Suppressor macrophage treated with lipopolysaccharide for 1 hour (primary cell): ENCODE results near the gene SMARCAL1.

Experiments
- DNase-seq, 3 donors: peaks; one replicate each; pipeline ENCODE4 v3.0.0-alpha.2; 2020 to 2022

The SMARCAL1 gene

DNA sequence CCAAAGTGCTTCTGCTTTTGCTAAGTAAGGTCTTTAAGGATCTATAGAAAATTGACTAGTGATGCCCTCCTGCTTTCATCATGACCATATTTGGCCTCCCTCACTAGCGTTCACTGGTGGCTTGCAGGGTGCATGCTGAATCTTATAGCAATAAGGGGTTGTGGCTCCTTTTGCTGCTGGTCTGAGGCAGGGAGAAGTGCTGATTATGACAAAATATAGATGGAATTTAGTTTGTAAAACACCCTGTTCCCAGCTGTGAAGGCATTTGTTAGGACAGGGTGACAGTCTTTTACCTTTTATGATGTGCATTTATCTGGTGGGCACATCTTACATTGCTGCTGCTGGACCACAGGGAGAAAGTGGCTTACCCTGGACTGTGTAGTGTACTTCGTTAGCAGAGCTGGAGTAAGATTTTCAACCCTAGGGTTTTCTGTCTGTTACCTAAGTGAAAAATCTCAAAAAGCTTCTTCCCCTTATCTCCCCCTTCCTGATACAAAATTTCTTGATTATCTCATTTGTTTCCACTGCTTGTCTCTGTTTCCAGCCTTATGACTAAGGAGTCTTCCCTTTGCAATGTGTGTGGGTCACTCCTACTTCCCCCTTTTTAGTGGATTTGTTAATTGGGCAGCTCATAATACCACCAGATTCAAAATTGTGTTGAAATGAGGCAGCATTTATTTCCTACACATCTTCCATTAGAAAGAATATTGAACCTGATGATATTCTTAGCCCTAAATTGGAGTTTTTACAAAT, 65.2 kb downstream of the SMARCAL1 start:
- DNase-seq, result peak; percentile 76 to 92 (median 88)

DNA sequence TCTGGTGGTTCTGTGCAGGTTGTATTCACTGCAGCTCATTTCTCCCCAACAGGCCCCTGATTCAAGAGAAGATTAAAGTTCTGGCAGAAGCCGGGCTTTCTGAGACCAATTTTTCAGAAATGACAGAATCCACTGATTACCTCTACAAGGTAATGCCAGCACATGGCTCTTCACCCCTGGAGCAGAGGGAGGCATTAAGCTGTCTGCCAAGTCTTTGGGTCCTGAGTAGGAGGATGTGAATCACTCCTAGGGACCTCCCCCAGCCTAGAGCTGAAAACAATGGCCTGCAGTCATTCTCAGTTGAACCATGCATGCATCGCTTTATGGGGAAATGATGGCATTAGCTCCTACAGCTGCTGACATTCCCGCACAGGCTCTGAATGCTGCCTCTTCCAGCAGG, 65.9 kb downstream of the SMARCAL1 start:
- DNase-seq, result peak; percentile 83 to 92 (median 84)

DNA sequence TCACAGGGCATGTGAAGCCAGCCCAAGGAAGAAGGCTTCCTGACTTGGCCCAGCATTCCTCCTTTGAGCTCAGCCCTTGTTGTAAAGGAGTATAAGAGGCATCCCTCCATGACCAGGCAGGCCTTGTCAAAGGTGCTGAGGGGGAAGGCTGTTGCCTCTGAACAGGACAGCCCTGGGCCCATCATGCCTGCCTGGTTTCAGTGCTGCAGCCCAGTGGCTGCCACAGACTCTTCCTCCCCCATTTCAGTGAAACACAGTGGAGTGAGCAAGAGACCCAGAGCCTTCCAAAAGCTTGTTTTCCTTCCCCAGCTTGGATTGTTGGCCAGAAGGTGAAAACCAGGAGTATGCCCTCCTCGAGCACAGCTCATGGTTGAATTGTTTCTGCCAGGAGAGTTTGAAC, 66.5 kb downstream of the SMARCAL1 start:
- DNase-seq, result no peak

DNA sequence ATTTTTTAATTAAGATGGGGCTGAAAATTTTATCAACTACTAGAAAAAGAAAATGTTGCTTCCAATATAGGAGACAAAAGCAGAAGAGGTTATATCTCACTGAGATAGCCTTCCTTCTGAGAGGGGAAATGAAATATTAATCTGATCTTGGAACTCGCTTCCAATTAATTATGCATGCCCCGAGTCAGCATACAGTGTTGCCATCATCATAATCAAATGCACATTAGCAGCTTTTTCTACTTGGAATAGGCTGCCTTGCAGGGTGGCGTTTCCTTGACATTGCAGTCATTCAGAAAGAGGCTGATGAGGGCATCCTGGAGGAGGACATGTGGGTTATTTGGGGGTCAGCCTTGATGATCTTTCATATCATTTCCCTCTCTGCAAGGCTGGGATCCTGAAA, 67.9 kb downstream of the SMARCAL1 start:
- no peak for DNase-seq

DNA sequence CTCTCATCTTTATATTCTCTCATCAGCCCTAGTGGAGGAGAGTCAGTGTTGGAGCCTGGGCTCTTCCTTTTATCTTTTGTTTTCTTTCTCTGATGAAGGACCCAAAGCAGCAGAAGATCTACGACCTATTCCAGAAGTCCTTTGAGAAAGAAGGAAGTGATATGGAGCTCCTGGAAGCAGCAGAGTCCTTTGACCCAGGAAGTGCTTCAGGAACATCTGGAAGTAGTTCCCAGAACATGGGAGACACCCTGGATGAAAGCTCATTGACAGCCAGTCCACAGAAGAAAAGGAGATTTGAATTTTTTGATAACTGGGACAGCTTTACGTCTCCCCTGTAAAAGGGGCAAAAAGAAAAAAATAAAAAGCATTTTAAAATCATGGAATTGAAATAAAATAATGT, 70.4 kb downstream of the SMARCAL1 start:
- DNase-seq, result no peak

DNA sequence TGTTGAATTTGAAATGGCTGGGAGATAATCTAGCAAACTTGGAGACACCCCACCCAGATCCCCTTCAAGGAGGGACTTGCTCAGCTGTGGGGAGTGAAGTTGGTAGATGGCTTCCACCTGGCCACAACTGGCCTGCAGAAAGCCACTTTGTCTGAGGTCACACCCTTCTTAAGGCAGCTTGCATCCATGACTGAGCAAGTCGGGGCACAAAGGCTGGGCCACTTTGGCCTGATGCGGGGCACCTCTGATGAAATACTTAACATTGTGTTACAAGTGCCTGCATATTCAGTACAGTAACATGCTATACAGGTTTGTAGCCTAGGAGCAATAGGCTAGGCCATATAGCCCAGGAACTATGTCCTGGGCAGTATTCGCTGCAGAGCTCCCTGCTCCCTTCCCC, 73.0 kb downstream of the SMARCAL1 start:
- DNase-seq, result no peak

DNA sequence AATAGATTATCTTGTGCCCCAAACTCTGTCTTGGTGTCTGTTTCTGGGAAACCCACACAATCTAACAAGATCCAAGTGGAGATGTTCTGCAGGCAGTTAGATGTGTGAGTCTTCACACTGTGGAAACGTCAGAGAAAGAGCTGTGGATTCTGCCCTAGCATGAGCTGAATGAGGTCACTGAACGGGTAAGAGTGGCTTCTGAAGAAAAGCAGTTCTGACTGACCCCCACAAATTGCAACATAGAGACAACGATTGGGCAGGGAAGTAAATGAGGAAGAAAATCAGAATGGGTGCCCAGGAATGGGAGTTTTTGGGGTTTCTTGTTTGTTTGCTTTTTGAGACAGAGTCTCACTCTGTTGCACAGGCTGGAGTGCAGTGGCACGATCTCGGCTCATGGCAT, 73.5 kb downstream of the SMARCAL1 start:
- DNase-seq, result peak; percentile 89 to 95 (median 94)

DNA sequence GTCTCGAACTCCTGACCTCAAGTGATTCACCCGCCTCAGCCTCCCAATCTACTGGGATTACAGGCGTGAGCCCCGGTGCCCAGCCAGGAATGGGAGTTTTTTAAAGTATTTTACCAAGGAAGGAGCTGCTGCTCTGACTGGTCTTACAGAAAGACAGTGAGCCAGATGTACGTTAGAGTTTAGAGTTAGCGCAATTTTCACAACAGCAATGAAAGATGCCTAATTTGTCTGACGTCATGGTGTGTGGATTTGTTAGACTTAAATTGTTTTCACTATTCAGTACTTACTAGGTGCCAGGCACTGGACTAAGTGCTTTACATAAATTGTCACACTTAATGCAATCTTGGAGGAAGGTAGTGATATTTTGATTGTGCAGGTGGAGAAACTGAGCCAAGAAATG, 74.0 kb downstream of the SMARCAL1 start:
- peak; percentile 4 to 42 (median 42) for DNase-seq

DNA sequence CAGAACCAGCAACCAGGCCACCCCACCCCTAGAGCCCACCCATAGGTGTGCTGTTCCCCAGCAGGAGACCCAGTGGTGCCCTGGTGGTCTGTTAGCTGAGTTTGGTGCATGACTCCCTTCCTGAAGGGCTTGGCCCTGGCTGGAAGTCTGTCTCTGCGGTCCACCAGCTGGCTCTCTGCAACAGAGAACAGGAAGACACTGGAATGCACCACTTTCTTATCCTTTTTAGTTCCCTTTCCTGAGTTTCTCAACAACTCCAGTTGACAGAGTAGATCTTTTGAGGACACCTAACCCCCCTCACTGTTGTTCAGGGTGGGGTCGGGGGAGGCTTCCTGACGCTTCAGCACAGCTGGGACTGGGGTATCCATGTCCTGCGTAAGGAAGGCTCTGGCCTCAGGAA, 74.4 kb downstream of the SMARCAL1 start:
- peak; percentile 69 to 77 (median 77) for DNase-seq

DNA sequence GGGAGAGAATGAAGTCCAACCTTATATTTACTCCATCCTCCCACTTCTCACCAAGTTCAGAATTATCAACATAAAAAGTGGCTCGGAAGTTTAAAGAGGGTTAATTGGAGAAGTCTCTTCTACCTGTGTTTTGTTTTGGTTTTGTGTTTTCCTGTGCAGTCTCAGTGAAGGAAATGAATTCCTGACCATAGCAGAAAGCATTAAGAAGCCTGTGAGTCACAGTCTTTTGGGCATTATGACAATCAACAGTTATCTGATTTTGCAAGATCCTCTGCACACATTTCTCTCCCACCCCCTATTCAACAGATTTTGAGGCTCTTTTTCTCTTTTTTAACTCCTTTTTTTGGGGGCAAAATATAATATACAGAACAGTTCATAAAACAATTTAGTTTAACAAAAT, 77.8 kb downstream of the SMARCAL1 start:
- DNase-seq, result peak; percentile 43 to 68 (median 66)

DNA sequence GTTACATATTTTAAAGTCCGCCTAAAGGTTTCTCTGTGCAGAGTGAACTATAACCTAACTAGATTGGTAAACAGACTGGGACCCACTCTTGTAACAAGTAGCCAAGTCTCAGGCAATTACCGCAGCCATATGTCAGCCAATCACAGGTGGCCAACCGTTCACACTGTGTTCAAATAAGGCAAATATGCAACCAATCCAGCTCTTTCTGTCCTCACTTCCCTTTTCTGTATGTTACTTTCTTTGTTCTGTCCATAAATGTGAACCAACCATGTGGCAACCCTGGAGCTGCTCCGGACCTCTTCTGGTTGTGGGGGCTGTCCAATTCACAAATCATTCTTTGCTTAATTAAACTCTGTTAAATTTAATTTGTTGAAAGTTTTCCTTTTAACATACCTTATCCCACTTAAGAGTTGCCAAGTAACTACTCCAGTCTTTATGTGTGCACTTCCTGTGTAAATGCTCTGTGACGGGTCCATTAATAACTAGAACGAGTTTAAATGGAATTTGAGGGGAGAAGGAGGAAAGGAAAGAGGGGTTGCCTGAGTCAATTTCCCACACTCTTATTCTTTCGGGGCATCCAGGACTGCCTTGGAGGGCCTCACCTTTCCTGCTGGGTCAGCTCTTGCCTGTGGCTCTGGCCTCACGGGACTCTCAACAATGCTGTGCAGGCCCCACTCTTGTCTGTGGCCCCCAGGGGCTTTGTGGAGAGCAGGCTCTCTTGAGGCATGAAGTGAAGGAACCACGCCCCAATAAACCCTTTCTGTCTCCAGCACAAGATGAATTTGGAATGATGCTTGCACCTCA, 79.7 kb downstream of the SMARCAL1 start:
- peak; percentile 21 to 38 (median 30) for DNase-seq

DNA sequence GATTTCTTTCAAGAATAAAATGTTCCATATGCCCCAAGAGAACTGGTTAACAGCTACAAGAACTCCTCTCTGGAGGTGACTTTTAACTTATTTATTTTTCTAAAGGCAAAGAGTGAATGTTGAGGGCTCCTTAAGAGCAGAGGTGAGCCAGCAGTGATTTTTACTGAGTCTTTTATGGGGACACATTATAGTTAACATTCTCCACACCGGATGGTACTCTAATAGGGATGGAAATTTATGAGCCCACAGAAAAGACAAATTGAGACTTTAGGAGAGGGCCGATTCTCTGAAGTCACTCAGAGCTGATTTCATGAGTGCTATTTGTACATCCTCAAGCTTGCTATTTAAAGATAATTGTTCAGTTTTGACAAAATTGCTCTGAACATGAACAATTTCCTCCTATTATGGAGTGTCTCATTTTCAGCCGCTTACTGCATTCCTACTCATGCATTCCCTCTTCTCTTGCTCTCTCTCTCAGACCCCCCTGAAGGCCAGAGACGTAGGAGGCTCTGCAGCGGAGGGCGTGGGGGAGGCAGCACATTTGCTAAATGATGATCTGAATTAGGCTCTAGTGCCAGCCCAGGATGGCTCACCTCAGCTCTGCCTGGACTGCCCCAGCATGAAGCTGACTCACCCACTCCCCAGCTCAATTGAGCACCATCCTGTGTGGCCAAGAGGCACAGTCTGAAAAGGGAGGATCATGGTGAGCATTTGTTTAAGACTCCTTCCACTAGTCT, 80.5 kb downstream of the SMARCAL1 start:
- DNase-seq, result peak in 2 of 3 donors; percentile 33 to 38

DNA sequence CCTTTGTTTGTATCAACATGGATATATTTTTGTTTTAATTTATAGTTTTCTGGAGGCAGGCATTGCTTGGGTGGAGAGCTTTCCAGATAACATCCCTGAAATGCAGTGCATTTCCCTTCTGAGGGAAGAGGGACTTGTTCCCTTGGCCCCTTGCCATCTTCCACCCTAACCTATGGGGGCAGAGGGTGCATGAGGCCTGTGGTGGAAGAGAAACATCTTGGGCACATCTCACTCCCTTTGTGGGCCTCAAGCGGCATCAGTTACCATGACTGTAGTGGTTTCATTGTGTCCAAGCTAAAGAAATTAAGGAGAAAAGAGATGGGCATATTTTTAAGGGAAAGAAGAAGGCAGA, 81.0 kb downstream of the SMARCAL1 start:
- no peak for DNase-seq

DNA sequence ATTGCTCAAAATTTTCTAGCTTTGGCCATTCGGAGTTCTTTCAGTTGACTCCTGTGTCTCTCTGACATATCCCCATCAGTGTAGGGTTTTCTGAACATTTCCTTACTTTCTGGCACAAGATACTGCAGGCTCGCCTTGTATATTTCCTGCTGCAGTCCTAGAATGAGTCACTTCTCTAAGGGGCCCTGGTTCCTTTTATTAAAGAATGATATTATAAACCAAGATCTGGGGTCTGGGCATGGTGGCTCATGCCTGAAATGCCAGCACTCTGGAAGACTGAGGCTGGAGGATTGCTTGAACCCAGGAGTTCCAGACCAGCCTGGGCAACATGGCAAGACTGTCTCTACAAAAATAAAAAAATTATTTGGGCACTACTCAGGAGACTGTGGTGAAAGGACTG, 83.4 kb downstream of the SMARCAL1 start:
- peak; percentile 42 to 61 (median 58) for DNase-seq

DNA sequence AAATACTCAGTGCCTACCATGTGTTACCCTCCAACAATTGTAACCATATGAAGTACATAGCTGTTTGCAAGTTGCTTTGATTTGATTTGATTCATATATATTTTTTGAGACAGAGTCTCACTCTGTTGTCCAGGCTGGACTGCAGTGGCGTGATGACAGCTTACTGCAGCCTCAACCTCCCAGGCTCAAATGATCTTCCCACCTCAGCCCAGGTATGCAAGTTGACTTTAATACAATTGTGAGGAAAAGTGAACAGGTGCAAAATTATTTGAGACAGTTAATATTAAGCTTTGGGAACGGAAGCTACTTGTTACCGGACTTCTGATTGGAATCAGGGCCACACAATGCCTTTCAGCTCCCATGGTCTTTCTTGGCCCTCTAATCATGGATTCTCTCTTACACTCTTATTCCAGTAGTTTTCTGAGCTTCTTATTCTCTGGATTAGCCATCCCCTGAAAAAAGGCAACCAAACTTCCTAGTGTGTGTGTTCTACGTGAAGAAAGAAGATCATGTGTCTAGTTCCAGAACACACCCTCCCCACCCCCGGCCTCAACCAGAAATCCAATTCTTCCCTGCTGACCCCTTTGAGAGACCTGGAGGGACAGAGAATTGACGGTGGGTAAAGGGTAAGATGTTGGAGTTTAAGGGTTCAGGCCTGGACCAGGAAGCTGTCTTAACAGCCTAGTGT, 85.2 kb downstream of the SMARCAL1 start:
- peak in 1 of 3 donors; percentile 30 for DNase-seq

DNA sequence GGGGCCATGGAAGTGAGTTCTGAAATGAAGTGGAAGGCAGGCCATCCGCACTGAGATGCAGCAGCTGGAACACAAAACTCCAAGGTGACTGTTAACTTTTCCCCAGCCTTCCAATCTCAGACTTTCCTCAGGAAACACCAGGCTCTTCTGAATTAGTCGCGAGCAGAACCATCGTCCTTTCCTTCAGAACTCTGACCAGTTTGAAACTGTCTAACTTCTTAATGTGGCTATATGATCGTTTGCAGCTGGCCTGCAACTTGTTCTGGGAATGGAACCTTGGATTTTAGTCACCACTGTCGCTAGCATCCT, 85.7 kb downstream of the SMARCAL1 start:
- DNase-seq, result no peak

DNA sequence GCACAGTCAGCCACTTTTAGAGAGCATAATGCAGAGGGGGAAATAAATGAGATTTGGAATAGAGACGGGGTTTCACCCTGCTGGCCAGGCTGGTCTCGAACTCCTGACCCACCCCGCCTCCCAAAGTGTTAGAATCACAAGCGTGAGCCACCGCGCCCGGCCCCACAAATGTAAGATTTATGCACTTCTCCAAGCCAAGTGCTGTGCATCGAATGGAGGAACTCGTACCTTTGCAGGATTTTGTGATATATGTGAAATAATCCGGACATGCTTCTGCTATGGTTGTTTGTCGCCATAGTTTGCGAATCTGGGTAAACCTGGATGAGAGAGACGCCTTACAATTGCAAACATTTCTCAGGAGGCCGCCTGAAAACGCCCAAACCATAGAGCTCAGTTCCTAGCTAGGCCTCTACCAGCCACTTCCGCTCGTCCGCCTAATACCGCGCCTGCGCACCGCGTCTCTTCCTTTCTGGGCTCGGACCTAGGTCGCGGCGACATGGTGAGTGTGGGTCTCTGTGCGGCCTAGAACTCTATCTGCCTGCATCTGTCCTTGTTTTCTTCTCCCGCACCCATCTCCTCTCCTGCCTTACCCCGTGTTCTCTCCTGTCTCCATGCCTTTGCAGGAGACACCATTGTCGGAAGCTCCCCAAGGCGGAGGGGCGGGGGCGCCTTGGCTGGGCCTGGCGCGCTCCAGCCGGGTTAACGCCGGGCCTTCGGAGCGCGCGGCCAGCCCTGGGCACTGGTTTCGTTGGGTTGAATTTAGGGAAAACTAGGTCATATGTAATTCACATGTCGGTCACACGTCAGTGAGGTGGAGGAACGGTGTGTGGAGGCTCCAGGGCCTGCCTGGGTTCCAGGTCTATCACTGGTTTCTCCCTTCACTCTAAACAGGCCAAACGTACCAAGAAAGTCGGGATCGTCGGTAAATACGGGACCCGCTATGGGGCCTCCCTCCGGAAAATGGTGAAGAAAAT, 86.4 kb downstream of the SMARCAL1 start, which contains the start of gene RPL37A:
TSS of gene RPL37A (plus strand) at position 466 of the 974 bp plus-strand sequence. CDS start at position 497, 31 bp downstream.
- DNase-seq, result peak; percentile 96 to 98 (median 97)

DNA sequence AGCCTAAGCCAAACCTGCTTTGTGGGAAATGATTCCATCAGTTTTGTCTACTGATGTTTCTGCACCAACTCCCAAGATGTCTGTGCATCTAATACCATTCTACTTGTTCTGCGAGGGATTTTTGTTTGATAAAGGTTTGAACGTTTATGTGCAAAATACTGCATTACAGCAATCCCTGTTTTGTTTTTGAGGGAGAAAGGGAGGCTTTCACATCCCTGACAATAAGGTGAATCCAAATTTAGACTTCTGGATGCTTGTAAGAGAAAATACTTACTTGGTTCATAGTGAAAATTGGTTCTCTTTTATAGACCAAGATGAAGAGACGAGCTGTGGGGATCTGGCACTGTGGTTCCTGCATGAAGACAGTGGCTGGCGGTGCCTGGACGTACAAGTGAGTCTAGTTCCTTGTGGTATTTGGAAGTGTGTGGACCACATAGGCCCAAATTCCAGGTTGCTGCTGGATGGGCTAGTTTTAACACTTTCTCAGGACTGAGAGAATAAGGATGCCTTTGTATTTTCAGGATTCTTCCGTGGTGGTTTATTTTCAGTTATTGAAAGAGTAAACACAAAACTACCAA, 87.4 kb downstream of the SMARCAL1 start:
- DNase-seq, result peak in 1 of 3 donors; percentile 37

DNA sequence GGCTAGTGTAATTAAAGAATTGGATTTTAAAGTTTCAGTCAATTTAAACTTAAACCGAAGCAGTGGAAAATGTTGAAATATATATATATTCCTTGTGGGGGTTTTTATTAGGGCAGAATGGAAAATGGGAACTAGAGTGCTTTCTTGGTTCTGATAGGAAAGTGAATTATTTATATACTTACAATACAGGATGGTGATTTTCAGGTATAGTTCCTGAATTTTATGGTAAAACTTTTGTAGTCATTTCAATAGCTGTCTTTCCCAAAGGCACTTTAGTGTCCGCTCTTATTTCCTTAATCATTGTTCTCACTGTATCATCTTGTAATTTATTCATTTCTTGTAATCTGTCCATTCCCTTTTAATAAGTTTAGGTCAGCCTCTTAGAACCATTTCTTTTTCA, 88.3 kb downstream of the SMARCAL1 start:
- DNase-seq, result no peak

DNA sequence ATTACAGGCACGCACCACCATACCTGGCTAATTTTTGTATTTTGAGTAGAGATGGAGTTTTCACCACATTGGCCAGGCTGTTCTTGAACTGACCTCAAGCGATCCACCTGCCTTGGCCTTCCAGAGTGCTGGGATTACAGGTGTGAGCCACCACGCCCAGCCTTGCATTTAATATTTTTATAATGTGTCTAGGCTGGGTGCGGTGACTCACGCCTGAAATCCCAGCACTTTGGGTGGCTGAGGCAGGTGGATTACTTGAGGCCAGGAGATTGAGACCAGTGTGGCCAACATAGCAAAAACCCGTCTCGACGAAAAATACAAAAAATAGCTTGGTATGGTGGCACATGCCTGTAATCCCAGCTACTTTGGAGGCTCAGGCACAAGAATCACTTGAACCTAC, 89.6 kb downstream of the SMARCAL1 start:
- no peak for DNase-seq
